Posterior vena cava (tissue), 2 donors: ENCODE measurements around the gene ARHGEF2. TPM values are rescaled to one million over a fixed set of nuclear protein-coding genes. Genes with fewer than 3 reads are reported as not detected.

ENCODE experiments used
- DNase-seq: peaks from one replicate; pipeline ENCODE4 v3.0.0-alpha.2; 2020; ENCODE audit warnings: low spot score
- intact Hi-C, 2 donors: fragments of 100-400 bp; cut with DNase I; formaldehyde crosslinking; loops; one replicate each; pipeline versions ENCODE4 v1.14.1 to v1.14.2; 2022 to 2023
- total RNA-seq, 2 donors: library from RNA; stranded (reverse); fragmentation: NEBNext Ultra II Directional; extraction: Animal tissue kit (Norgen Biotek cat#: 25700); gene quantifications; one replicate each; pipeline ENCODE4 v1.2.1, GENCODE V29; 2021
- donor health status: DM: yes; HTN: yes; CAD: no.
- donor health status: DM: yes; HTN: yes; CAD: no.

Gene ARHGEF2
- total RNA-seq, 2 donors from 2014 or later = 138 to 161 TPM

DNA sequence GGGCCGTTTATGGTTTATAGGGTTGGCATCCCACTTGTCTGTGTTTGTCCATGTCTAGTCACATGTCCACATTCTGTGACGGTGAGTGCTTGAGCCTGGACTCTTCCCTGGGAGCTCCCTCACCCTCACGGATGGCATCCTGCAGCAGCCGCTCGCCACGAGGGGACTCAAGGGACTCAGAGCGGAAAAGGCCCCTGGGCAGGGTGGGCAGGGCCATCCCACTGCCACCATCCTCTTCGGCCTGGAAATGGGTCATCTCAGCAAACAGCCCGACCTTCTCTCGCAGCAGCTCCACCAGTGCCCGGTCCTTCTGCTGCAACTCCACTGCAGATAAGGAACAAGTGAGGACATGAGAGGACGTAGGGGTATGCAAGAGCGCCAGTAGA is 25.8 kb downstream of the ARHGEF2 start:
- DNase-seq = no peak
- intact Hi-C loops = no loop called here

DNA sequence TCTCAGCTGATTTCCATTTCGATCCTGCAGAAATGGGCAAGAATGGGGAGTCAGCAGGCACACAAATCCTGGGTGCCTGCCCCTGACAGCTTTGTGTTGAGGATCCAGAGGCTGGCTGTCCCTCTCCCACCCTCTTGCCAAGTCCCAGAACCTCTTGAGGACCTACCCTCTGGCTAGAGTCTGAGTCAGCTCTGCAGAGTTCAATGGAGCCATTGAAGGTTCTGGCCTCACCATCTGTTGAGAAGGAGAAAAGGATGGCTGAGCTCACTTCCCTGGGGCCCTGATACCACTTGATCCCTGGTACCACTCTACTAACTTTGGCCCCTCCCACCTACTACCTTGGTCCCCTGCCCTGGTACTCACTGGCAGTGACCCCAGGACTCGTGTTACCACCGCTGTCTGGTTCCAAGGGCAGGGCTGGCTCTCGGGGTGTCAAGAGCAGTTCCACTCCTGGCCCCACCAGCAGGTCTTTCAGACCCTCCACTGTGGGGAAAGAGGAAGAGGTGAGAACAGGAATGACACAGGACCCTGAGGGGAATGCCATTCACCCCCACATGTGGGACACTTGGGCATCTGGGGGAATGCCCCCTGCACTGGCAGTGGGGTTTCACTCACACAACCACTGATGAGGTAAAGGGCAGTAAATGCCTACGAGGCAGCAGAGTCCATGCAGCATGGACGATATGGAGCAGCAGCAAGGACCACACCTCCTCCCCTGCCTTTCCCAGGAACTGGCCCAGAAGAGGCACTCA is 26.4 kb downstream of the ARHGEF2 start:
- DNase-seq = no peak
- intact Hi-C loops = no loop called here

DNA sequence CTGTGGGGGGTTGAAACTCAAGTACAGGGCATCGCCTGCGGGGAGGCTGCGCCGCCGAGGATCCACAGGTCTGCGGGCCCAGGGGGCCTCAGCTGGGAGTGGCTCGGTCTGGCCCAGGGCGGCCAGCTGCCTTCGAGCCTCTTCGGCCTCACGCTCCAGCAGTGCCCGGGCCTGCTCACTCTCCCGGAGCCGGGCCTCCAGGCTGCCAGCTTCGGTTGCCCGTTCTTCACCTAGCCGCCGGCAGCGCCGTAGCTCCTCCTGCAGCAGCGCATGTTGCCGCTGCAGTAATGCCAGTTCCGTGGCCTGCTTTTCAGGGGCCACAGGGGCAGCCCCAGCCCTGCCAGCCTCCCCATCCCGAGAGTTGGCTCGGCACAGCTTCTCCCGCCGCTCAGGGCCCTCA is 27.5 kb downstream of the ARHGEF2 start:
- intact Hi-C loops = no loop called here
- DNase-seq = no peak

GRCh38 chr1:155947741-155948140 is 30.6 kb downstream of the ARHGEF2 start:
- no peak for DNase-seq

DNA sequence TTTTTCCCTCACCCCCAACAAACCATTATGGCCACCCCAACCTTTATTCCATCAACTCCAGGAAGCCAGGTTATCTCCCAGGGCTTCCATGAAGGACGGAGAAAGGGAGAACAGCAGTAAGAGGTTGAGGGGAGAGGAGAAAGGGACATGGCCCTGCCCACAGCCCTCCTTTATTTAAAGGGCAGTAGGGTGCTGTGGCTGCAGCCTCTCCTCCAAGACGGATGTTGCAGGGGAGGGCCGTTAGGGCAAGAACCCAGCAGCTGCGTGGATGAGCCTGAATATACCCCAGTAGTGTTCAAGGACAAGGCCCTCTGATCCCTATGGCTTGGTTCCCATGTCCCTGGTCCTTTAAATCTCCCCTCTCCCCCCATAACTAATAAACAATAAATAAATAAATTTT is 31.1 kb downstream of the ARHGEF2 start:
- DNase-seq = no peak
- intact Hi-C loops = loop anchor here in 1 of 2 donors (5.0 kb wide), 1 partner anchor 45 kb away; no protein-coding TSS in a partner anchor

More at GRCh38 chr1:155947741-155948140, 30.6 kb downstream of the ARHGEF2 start:
- intact Hi-C loops = loop anchor here in 1 of 2 donors (5.0 kb wide), 1 partner anchor 45 kb away; no protein-coding TSS in a partner anchor

DNA sequence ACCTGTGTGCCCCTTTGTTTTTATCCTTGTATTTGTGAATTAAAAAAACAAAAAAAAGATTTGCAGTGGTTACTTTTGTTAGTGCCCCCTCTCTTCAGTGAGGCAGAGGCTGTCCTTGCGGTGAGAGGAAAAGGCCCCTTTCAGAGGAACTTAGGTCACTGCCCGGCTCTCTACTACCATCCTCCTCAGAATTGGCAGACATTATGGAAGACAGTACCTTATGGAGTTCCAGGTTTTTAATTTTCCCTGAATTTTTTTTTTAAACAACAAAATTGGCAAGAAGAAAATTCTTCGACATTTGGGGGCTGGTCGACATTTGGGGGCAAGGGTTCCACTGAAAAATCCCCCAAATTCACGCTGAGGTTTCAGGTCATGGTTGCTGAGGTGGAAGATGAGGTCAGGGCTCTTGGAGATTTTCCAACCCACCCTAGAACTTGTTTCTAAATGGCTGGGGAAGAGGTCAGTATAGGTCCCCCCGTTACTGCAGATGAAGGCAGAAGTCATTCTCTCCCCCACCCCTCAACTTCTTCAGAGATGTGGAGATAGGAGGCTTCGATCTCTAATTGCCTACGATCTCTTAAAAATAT is 31.6 kb downstream of the ARHGEF2 start:
- DNase-seq = no peak
- intact Hi-C loops = loop anchor here in 1 of 2 donors (5.0 kb wide), 1 partner anchor 46 kb away; no protein-coding TSS in a partner anchor

DNA sequence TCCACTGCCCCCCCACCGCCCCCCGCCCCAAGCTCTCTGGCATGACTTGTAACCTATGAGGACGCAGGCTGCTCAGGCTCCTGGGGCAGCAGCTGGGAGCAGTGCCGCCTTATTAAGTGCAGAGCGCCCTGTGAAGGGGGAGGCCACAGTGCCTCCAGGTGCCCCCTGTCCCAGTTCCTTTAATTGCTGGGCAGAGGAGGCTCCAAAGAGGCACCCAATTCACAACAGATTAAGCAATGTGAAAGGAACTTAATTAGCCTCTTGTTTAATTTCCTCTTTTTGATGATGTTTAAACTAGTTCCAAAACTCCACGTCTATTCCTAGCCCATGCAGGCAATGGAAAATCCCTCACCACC is 33.9 kb downstream of the ARHGEF2 start:
- no peak for DNase-seq
- intact Hi-C loops = no loop called here

GRCh38 chr1:155942578-155943141 is 35.7 kb downstream of the ARHGEF2 start:
- no peak for DNase-seq
- intact Hi-C loops = no loop called here

GRCh38 chr1:155941845-155942531 is 36.4 kb downstream of the ARHGEF2 start:
- DNase-seq = no peak
- intact Hi-C loops = no loop called here

DNA sequence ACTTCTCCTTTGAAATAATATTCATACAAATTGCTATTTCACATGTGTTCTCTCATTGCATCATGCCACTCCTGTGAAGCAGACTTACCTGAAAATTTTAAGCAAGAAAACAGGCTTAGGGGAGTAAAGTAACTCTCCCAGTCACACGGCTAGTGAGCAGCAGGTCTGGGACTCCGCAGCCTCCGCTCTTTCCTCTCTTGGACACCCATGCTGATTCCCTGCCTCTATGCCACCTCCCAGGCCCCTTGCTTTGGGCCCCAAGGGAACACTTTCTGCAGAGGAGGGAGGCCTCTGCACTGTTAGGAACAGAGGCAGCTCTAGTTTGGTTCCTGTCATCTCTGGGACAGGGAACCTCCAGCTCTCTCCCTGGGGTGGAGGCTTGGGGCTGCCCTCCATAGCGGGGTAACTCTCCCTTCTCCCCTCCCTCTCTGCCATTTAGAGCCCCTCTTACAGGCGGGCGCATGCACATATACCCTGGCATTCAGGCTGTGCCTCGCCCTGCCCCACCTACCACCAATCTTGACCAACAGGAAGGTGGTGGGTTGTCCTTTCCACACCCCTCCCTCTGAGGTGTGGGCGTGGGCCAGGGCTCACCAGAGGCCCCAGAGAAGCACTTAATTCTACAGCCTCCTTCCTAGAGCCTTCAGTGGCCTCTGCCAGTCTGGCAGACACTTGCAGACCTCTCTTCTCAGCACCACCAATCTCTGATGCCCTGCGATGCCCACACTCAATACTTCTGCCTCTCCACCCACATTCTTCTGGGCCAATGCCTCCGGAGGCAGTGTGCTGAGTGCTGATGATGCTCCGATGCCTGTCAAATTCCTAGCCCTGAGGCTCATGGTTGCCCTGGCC is 37.1 kb downstream of the ARHGEF2 start, which contains the start of gene RXFP4:
RXFP4 (plus strand) TSS at position 646 of the 852 bp plus-strand sequence; CDS start at position 718, 72 bp downstream.
- intact Hi-C loops = no loop called here
- no peak for DNase-seq

- intact Hi-C loops = no loop called here
- DNase-seq = no peak
Observed at GRCh38 chr1:155940482-155940992, 37.8 kb downstream of the ARHGEF2 start.

- no peak for DNase-seq
- intact Hi-C loops = loop anchor here in 1 of 2 donors (1.0 kb wide), 1 partner anchor 51 kb away; no protein-coding TSS in a partner anchor
Observed at GRCh38 chr1:155938220-155938627, 40.1 kb downstream of the ARHGEF2 start.

DNA sequence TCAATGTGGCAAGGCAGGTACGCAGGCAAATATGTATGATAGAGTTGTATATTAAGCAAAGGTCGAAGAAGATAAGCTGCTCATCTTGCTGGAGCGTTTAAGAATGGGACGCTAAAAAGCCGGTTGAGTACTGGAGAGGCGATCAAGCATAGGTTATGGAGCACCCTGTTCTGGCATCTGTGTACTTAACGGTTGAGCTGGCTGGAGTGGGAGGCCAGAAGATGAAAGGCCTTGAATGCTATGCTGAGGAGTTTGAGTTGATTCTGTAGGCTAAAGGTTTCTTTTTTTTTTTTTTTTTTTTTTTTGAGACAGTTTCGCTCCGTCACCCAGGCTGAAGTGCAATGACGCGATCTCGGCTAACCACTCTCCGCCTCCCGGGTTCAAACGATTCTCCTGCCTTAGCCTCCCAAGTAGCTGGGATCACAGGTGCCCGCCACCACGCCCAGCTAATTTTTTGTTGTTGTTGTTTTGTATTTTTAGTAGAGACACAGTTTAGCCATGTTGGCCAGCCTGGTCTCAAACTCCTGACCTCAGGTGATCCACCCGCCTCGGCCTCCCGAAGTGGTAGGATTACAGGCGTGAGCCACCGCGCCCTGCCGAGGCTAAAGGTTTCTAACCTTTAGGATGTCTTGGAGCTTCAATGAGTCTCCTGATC is 43.3 kb downstream of the ARHGEF2 start:
- intact Hi-C loops = no loop called here
- no peak for DNase-seq

DNA sequence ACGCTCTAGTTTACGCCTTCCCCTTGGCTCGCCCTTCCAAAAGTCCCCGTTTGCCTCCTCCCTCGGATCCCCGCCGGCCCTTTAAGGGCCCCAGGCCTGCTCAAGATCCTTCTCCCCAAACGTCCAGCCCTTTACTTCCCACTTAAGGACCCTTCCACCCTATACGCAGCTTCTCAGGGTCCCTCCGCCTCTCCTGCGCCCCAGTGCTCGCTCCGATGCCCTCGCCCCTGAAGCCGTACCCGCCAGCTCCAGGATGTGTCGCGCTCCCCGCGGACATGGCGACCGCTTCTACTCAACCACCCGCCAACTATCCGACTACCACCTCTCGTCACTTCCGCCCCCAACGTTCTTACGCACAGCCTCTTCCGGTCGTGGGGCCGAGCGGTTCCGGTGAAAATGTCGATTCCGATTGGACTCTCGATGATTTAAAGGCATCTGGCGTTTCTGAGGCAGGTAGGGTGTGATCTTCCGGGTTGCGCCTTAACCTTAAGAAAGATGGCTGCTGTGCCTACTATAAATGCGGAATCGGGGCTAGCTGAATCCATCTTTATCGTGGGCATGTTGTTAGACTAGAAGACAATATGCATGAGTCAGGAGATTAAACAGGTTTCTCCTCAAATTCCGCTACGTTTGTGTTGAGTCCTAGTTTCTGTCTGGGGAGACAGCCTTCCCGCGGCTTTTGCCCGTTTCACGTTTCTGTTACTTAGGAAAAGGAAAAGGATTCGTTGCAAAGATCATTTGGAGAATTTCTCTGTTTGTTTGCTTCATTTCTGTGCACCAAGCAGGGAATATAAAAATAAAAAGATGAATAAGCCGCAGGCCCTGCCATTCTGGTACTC is 44.0 kb downstream of the ARHGEF2 start, which contains the start of gene KHDC4:
KHDC4 (minus strand) TSS at position 317 of the 839 bp plus-strand sequence; CDS start at position 277, 40 bp downstream.
- peak; percentile 98 for DNase-seq
- intact Hi-C loops = no loop called here

GRCh38 chr1:155933591-155934096 is 44.7 kb downstream of the ARHGEF2 start:
- intact Hi-C loops = no loop called here
- no peak for DNase-seq

- DNase-seq = no peak
- intact Hi-C loops = no loop called here
Observed at GRCh38 chr1:155932487-155932886, 45.9 kb downstream of the ARHGEF2 start.

DNA sequence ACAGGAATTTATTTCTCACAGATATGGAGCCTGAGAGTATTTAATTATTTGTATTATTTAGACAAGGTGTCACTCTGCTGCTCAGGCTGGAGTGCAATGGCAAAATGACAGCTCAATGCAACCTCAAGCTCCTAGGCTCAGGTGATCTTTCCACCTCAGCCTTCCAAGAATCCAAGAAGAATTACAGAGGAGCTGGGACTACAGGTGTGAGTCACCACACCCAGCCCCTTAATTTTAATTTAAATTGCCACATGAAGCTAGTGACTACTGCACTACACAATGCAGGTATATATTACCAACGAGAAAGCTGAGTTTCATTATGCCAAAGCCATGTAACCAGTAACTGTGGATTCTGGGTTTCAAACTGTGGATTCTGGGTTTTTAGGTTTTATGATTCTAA is 46.3 kb downstream of the ARHGEF2 start:
- DNase-seq = no peak
- intact Hi-C loops = no loop called here
